ENCODE data around the gene MACROD2.

The MACROD2 gene

DNA sequence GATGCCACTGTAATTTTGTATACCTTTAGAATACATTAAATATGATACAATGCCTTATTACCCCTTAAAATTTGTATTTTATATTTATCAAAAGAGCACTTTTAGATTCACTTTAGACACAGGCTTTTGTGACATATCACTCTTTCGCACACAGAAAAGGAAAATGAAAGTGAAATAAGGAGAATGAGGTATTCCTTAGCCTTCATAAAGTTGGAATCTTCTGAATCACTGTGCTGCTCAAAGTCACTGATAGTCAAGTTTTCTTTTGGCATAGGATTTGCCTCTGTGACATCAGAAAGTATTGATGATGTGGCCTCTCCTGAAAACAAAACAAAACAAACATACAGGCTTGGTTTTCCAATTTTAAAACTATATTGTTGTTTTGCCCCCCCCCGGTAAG, 1480.9 kb downstream of the MACROD2 start:
- no peaks in the 10 kb centered on the region for H3K4me1 ChIP-seq
- H2AFZ ChIP-seq: no peak overlapping the region
- TF ChIP-seq, protein P1, sequence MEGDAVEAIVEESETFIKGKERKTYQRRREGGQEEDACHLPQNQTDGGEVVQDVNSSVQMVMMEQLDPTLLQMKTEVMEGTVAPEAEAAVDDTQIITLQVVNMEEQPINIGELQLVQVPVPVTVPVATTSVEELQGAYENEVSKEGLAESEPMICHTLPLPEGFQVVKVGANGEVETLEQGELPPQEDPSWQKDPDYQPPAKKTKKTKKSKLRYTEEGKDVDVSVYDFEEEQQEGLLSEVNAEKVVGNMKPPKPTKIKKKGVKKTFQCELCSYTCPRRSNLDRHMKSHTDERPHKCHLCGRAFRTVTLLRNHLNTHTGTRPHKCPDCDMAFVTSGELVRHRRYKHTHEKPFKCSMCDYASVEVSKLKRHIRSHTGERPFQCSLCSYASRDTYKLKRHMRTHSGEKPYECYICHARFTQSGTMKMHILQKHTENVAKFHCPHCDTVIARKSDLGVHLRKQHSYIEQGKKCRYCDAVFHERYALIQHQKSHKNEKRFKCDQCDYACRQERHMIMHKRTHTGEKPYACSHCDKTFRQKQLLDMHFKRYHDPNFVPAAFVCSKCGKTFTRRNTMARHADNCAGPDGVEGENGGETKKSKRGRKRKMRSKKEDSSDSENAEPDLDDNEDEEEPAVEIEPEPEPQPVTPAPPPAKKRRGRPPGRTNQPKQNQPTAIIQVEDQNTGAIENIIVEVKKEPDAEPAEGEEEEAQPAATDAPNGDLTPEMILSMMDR (IDR thresholded peaks at IDR 0.05): no peak
- no peak overlapping the region for H3K4me3 ChIP-seq (ENCODE audit: low read depth, low read length)
- H3K9ac ChIP-seq: no peak overlapping the region
- no peaks in the 10 kb centered on the region for H3K79me2 ChIP-seq
- no peaks in the 10 kb centered on the region for H3K9me3 ChIP-seq (ENCODE audit: control insufficient read depth, low read length)
- H3K36me3 ChIP-seq (ENCODE audit: control insufficient read depth, insufficient read depth, low read length): no peaks in the 10 kb centered on the region
- H3K27me3 ChIP-seq (ENCODE audit: control insufficient read depth, insufficient read depth, low read length): no peaks in the 10 kb centered on the region
- H3K27ac ChIP-seq: no peak overlapping the region
- no peak overlapping the region for H3K4me2 ChIP-seq (ENCODE audit: low read length)

DNA sequence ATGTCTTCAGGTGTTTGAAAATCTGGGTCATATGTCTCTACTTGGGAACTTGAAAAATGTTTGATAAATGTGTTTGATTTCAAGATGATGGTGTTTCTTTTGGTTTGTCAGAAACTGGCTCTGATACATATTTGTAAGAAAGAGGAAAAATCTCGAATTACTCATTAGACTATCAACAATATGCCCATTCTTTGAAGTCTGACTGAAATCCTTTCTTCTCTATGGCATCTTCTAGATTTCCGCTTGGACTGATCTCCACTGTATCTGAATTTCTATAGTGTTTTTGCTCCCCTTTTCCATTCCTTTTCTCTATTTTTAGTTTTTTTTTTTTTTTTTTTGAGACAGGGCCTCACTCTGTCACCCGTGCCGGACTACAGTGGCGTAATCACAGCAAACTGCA, 1481.5 kb downstream of the MACROD2 start:
- Histone ChIP-seq H2AFZ (no peak overlapping the region), H3K27ac (no peak overlapping the region), H3K9ac (no peak overlapping the region), H3K27me3 (ENCODE audit: control insufficient read depth, insufficient read depth, low read length) (no peaks in the 10 kb centered on the region), H3K9me3 (ENCODE audit: control insufficient read depth, low read length) (no peaks in the 10 kb centered on the region), H3K4me2 (ENCODE audit: low read length) (no peak overlapping the region), H3K4me1 (no peaks in the 10 kb centered on the region), H3K4me3 (ENCODE audit: low read depth, low read length) (no peak overlapping the region), H3K36me3 (ENCODE audit: control insufficient read depth, insufficient read depth, low read length) (no peaks in the 10 kb centered on the region), H3K79me2 (no peaks in the 10 kb centered on the region)
- TF ChIP-seq, protein P1 (IDR thresholded peaks at IDR 0.05): no peak

DNA sequence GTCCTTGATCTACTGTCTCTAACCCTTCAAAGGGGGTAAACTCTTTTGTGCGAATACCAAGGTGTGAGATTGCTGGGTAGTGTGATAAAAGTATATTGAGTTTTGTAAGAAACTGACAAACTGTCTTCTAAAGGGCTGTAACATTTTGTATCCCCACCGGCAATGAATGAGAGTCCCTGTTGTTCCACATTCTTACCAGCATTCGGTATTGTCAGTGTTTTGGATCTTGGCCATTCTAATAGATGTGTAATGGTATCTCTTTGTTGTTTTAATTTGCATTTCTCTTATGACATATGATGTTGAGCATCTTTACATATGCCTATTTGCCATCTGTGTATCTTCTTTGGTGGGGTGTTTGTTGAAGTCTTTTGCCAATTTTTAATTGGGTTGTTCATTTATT, 1487.2 kb downstream of the MACROD2 start:
- no peak overlapping the region for H3K9ac ChIP-seq
- no peak overlapping the region for H2AFZ ChIP-seq
- no peak overlapping the region for H3K4me3 ChIP-seq (ENCODE audit: low read depth, low read length)
- no peak overlapping the region for H3K4me2 ChIP-seq (ENCODE audit: low read length)
- no peak overlapping the region for H3K27ac ChIP-seq
- no peaks in the 10 kb centered on the region for H3K4me1 ChIP-seq
- no peaks in the 10 kb centered on the region for H3K9me3 ChIP-seq (ENCODE audit: control insufficient read depth, low read length)
- H3K36me3 ChIP-seq (ENCODE audit: control insufficient read depth, insufficient read depth, low read length): no peaks in the 10 kb centered on the region
- H3K27me3 ChIP-seq (ENCODE audit: control insufficient read depth, insufficient read depth, low read length): no peaks in the 10 kb centered on the region
- TF ChIP-seq, protein P1 (IDR thresholded peaks at IDR 0.05): no peak
- no peaks in the 10 kb centered on the region for H3K79me2 ChIP-seq

DNA sequence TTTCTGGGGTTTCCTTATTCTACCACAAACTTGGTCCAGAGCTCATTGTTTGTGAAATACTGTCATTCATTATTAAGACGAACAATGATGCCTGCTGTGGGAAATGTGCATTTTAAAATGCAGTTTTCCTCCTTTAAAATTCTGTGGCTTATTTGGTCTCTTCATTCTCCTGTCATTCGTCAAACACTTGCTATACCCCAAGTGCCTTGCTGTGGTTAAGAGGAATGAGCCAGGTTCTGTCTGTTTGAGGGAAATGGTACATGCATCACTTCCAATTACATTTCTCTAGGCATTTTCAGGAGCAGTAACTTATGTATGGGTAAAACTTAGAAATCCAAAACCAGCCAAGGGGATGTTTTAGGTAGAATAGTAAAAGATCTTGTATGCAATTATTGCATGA, 1490.2 kb downstream of the MACROD2 start:
- H3K9ac ChIP-seq: no peak overlapping the region
- H3K36me3 ChIP-seq (ENCODE audit: control insufficient read depth, insufficient read depth, low read length): no peaks in the 10 kb centered on the region
- H3K27me3 ChIP-seq (ENCODE audit: control insufficient read depth, insufficient read depth, low read length): no peaks in the 10 kb centered on the region
- no peak overlapping the region for H3K4me2 ChIP-seq (ENCODE audit: low read length)
- H3K4me3 ChIP-seq (ENCODE audit: low read depth, low read length): no peak overlapping the region
- no peaks in the 10 kb centered on the region for H3K9me3 ChIP-seq (ENCODE audit: control insufficient read depth, low read length)
- no peak overlapping the region for H2AFZ ChIP-seq
- no peaks in the 10 kb centered on the region for H3K4me1 ChIP-seq
- TF ChIP-seq, protein P1 (IDR thresholded peaks at IDR 0.05): no peak
- no peaks in the 10 kb centered on the region for H3K79me2 ChIP-seq
- no peak overlapping the region for H3K27ac ChIP-seq

DNA sequence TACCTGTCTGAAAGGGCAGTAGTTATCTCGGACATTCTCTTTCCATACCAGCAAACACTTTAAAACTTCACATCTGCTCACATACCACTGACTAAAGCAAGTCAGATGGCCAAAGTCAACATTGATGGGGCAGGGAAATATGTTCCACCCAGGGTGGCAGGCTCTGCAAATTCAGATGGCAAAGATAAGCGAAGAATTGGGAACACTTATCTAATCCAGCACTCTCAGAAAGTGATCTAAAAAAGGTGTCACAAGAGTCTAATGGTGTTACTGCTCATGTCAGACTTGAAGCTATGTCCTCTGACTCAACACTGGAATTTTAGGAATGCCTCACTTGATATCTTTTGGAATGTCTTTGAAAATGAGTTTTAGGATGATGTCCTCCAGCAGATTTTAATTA, 1491.7 kb downstream of the MACROD2 start:
- Histone ChIP-seq H3K4me2 (ENCODE audit: low read length) (no peak overlapping the region), H3K27ac (no peak overlapping the region), H3K36me3 (ENCODE audit: control insufficient read depth, insufficient read depth, low read length) (no peaks in the 10 kb centered on the region), H3K9me3 (ENCODE audit: control insufficient read depth, low read length) (no peaks in the 10 kb centered on the region), H3K4me3 (ENCODE audit: low read depth, low read length) (no peak overlapping the region), H3K79me2 (no peaks in the 10 kb centered on the region), H3K27me3 (ENCODE audit: control insufficient read depth, insufficient read depth, low read length) (no peaks in the 10 kb centered on the region), H3K4me1 (no peaks in the 10 kb centered on the region), H2AFZ (no peak overlapping the region), H3K9ac (no peak overlapping the region)
- TF ChIP-seq, protein P1 (IDR thresholded peaks at IDR 0.05): no peak

Data from parathyroid adenoma (tissue), 2 donors.